OCI-LY1 (cell line): ENCODE results near the gene PIP4K2A.

Experiments
- H2AFZ ChIP-seq: fragments of 200-600 bp; sonication (generic), shearing (Covaris generic); 2 replicates; pipeline ENCODE4 v1.6.0; 2014; ENCODE audit warnings: antibody characterized with exemption, mild to moderate bottlenecking, low read length
- H3F3A ChIP-seq: fragments of 200-600 bp; sonication (generic), shearing (Covaris generic); 2 replicates; pipeline ENCODE4 v1.6.0; 2014; ENCODE audit warnings: mild to moderate bottlenecking, antibody characterized with exemption, low read length, moderate library complexity; ENCODE audit not compliant: insufficient read depth
- H3K27ac ChIP-seq: fragments of 200-600 bp; sonication (generic); 2 replicates; pipeline ENCODE4 v1.5.1; 2014; ENCODE audit warnings: low read length, mixed run types, mild to moderate bottlenecking, low read depth; ENCODE audit not compliant: poor library complexity, severe bottlenecking
- H3K27me3 ChIP-seq: fragments of 200-600 bp; sonication (generic); 2 replicates; pipeline ENCODE4 v1.6.0; 2014; ENCODE audit warnings: antibody characterized with exemption, mild to moderate bottlenecking, low read length, moderate library complexity; ENCODE audit not compliant: insufficient read depth
- H3K36me3 ChIP-seq: fragments of 200-600 bp; sonication (generic); 2 replicates; pipeline ENCODE4 v1.6.1; 2014; ENCODE audit warnings: mild to moderate bottlenecking, antibody characterized with exemption, low read length, moderate library complexity, mixed read lengths; ENCODE audit not compliant: insufficient read depth
- H3K4me1 ChIP-seq: fragments of 200-600 bp; sonication (generic); 2 replicates; pipeline ENCODE4 v1.5.1; 2014; ENCODE audit warnings: mild to moderate bottlenecking, low read length, moderate library complexity; ENCODE audit not compliant: insufficient read depth, severe bottlenecking
- H3K4me2 ChIP-seq: fragments of 200-600 bp; sonication (generic), shearing (Covaris generic); 2 replicates; pipeline ENCODE4 v1.6.1; 2014; ENCODE audit warnings: low read length
- H3K4me3 ChIP-seq: fragments of 200-600 bp; sonication (generic); 2 replicates; pipeline ENCODE4 v1.5.1; 2014; ENCODE audit warnings: low read length, low read depth, mild to moderate bottlenecking, mixed read lengths; ENCODE audit not compliant: poor library complexity, severe bottlenecking
- H3K79me2 ChIP-seq: fragments of 200-600 bp; shearing (Covaris generic); 2 replicates; pipeline ENCODE4 v1.6.1; 2016; ENCODE audit warnings: mixed run types, low read length, mixed read lengths; ENCODE audit not compliant: insufficient read depth
- H3K9ac ChIP-seq: fragments of 200-600 bp; sonication (generic), shearing (Covaris generic); 2 replicates; pipeline ENCODE4 v1.6.1; 2014; ENCODE audit warnings: mild to moderate bottlenecking, low read length, mixed read lengths
- H3K9me2 ChIP-seq: fragments of 200-600 bp; sonication (generic), shearing (Covaris generic); 2 replicates; pipeline ENCODE4 v1.6.1; 2014; ENCODE audit warnings: low read depth, mild to moderate bottlenecking, low read length, mixed read lengths
- H3K9me3 ChIP-seq: fragments of 200-600 bp; shearing (Covaris generic); 2 replicates; pipeline ENCODE4 v1.6.1; 2014; ENCODE audit warnings: low read length, mixed read lengths
- H4K20me1 ChIP-seq: fragments of 200-600 bp; sonication (generic), shearing (Covaris generic); 2 replicates; pipeline ENCODE4 v1.6.0; 2016; ENCODE audit warnings: mild to moderate bottlenecking, low read length; ENCODE audit not compliant: insufficient read depth
- CTCF ChIP-seq: fragments of 200-600 bp; sonication (generic), shearing (Covaris generic); IDR thresholded peaks from 2 replicates; pipeline ENCODE4 v1.5.1; 2017; ENCODE audit warnings: mild to moderate bottlenecking, antibody characterized with exemption, low read length, moderate library complexity, mixed read lengths
- EZH2 ChIP-seq: fragments of 200-600 bp; sonication (generic), shearing (Covaris generic); IDR thresholded peaks from 2 replicates; pipeline ENCODE4 v1.8.0; 2017; ENCODE audit warnings: borderline replicate concordance, mixed run types, mild to moderate bottlenecking, antibody characterized with exemption, low read length, moderate library complexity, mixed read lengths

PIP4K2A gene

GRCh38 chr10:22629126-22629525, 85.3 kb downstream of the PIP4K2A start:
- Histone ChIP-seq H3K9me3 (no peaks in the 10 kb centered on the region), H3K9ac (no peak overlapping the region), H3K36me3 (no peaks in the 10 kb centered on the region), H2AFZ (no peak overlapping the region), H3K27ac (no peak overlapping the region), H3K9me2 (no peaks in the 10 kb centered on the region), H3K27me3 (no peaks in the 10 kb centered on the region), H4K20me1 (no peaks in the 10 kb centered on the region; the same call in 1 of the 2 replicates), H3K79me2 (no peaks in the 10 kb centered on the region), H3K4me1 (no peaks in the 10 kb centered on the region), H3K4me3 (no peak overlapping the region), H3K4me2 (no peak overlapping the region), H3F3A (no peaks in the 10 kb centered on the region)
- TF ChIP-seq CTCF = no peak
- no peak for TF ChIP-seq EZH2

- no peak overlapping the region for H3K4me2 ChIP-seq
- H3F3A ChIP-seq = no peaks in the 10 kb centered on the region
- H3K9me2 ChIP-seq = no peaks in the 10 kb centered on the region
- H3K27ac ChIP-seq = no peak overlapping the region
- no peak overlapping the region for H3K9ac ChIP-seq
- peaks cover 1% of the 10 kb centered on the region for H4K20me1 ChIP-seq
- no peaks in the 10 kb centered on the region for H3K27me3 ChIP-seq
- H2AFZ ChIP-seq = no peak overlapping the region
- H3K4me3 ChIP-seq = no peak overlapping the region
- H3K9me3 ChIP-seq = no peaks in the 10 kb centered on the region
- no peaks in the 10 kb centered on the region for H3K79me2 ChIP-seq
- H3K4me1 ChIP-seq = no peaks in the 10 kb centered on the region
- no peaks in the 10 kb centered on the region for H3K36me3 ChIP-seq
- TF ChIP-seq EZH2 (no peak), CTCF (no peak)
Observed at GRCh38 chr10:22628309-22628708, 86.1 kb downstream of the PIP4K2A start.

GRCh38 chr10:22626784-22627183, 87.6 kb downstream of the PIP4K2A start:
- Histone ChIP-seq H3K9ac (no peak overlapping the region), H3K79me2 (no peaks in the 10 kb centered on the region), H3K4me2 (no peak overlapping the region), H3K4me1 (no peaks in the 10 kb centered on the region), H3K9me3 (no peaks in the 10 kb centered on the region), H3K36me3 (no peaks in the 10 kb centered on the region), H3K9me2 (no peaks in the 10 kb centered on the region), H3K27ac (no peak overlapping the region), H3K4me3 (no peak overlapping the region), H2AFZ (no peak overlapping the region), H3K27me3 (no peaks in the 10 kb centered on the region), H3F3A (no peaks in the 10 kb centered on the region), H4K20me1 (peaks cover 3% of the 10 kb centered on the region)
- TF ChIP-seq EZH2 (no peak), CTCF (no peak)
